HCT116 (cell line): Measurements from ENCODE around the gene SCAF1. TPM values are rescaled to one million over a fixed set of nuclear protein-coding genes. Genes with fewer than 3 reads are reported as not detected.

ENCODE experiments used
- ATAC-seq: fragments of 200-7000 bp; cut with Tn5 transposase; 2 replicates; pipeline ENCODE4 v1.9.1; 2020; ENCODE audit warnings: mild to moderate bottlenecking, moderate library complexity
- BruUV-seq: library from RNA; stranded (reverse); fragments of 400-500 nt; replicated peaks from 2 replicates; lab custom pipeline; 2021; lab: Mats Ljungman, UMichigan
- CTCF ChIA-PET: fragments of 300-600 bp; sonication (Branson Sonifier 250); formaldehyde crosslinking; loops from one replicate; lab custom pipeline; 2021; ENCODE audit warnings: antibody characterized with exemption; lab: Charles Lee
- POLR2A ChIA-PET: fragments of 300-600, 350-600 bp; sonication (Branson Sonifier 250); formaldehyde crosslinking; loops from one replicate; lab custom pipeline; 2021; ENCODE audit warnings: antibody characterized with exemption; lab: Charles Lee
- RAD21 ChIA-PET, 2 experiments: fragments of 300-600 bp; sonication (Branson Sonifier 250); formaldehyde crosslinking; loops; one replicate each; lab custom pipeline; 2023; ENCODE audit warnings: low total read pairs in 2 of 2; ENCODE audit not compliant: uncharacterized antibody in 2 of 2, unreplicated experiment in 2 of 2, low non-redundant PET in 1 of 2; lab: Charles Lee
- DNase-seq: peaks from one replicate; pipeline ENCODE4 v3.0.0-alpha.2; 2010; ENCODE audit warnings: low read depth, low spot score
- H2AFZ ChIP-seq: fragments of 200-600 bp; shearing (Covaris generic), sonication (generic); 2 replicates; pipeline ENCODE4 v1.6.1; 2017; ENCODE audit warnings: low read depth, mixed run types, mixed read lengths, antibody characterized with exemption, low read length; ENCODE audit not compliant: poor library complexity, severe bottlenecking
- H3K27ac ChIP-seq: 2 replicates; pipeline ENCODE4 v1.5.1; 2012; ENCODE audit warnings: low read depth, low read length
- H3K27me3 ChIP-seq: fragments of 200-600 bp; sonication (generic); 2 replicates; pipeline ENCODE4 v1.6.1; 2016; ENCODE audit warnings: mixed run types, low read length, mixed read lengths; ENCODE audit not compliant: insufficient read depth
- H3K36me3 ChIP-seq, 2 experiments: fragments of 200-500 bp in 1 of 2; fragments of 200-600 bp in 1 of 2; sonication (Bioruptor generic) in 1 of 2; sonication (generic) in 1 of 2; 2 replicates each; pipeline versions ENCODE4 v1.5.1 to v1.6.1; 2014 to 2016; ENCODE audit warnings: low read length in 2 of 2, inconsistent platforms in 1 of 2, mixed read lengths in 1 of 2, mixed run types in 1 of 2; ENCODE audit not compliant: insufficient read depth in 2 of 2, control insufficient read depth in 1 of 2
- H3K4me1 ChIP-seq, 2 experiments: fragments of 200-600 bp in 1 of 2; sonication (generic) in 1 of 2; 2 replicates each; pipeline versions ENCODE4 v1.5.1 to v1.6.1; 2012 to 2017; ENCODE audit warnings: low read length in 2 of 2, inconsistent platforms in 1 of 2, mild to moderate bottlenecking in 1 of 2, mixed read lengths in 1 of 2, mixed run types in 1 of 2, moderate library complexity in 1 of 2; ENCODE audit not compliant: insufficient read depth in 2 of 2, control insufficient read depth in 1 of 2
- H3K4me2 ChIP-seq: fragments of 200-600 bp; sonication (generic); 2 replicates; pipeline ENCODE4 v1.6.1; 2017; ENCODE audit warnings: mixed run types, low read length, mixed read lengths
- H3K4me3 ChIP-seq, 2 experiments: fragments of 200-600 bp in 1 of 2; sonication (generic) in 1 of 2; replicated peaks in 1 of 2; 2 replicates each; pipeline ENCODE4 v1.5.1; 2011 to 2016; ENCODE audit warnings: low read length in 2 of 2, control low read depth in 1 of 2, low read depth in 1 of 2, mild to moderate bottlenecking in 1 of 2, mixed read lengths in 1 of 2, mixed run types in 1 of 2
- H3K79me2 ChIP-seq: fragments of 200-600 bp; sonication (generic); 2 replicates; pipeline ENCODE4 v1.6.1; 2017; ENCODE audit warnings: mild to moderate bottlenecking, mixed run types, low read length, moderate library complexity, mixed read lengths; ENCODE audit not compliant: insufficient read depth
- H3K9ac ChIP-seq: fragments of 200-600 bp; sonication (generic); 2 replicates; pipeline ENCODE4 v1.6.1; 2016; ENCODE audit warnings: low read length, mixed read lengths
- H3K9me2 ChIP-seq: fragments of 200-600 bp; sonication (generic), shearing (Covaris generic); 2 replicates; pipeline ENCODE4 v1.6.1; 2017; ENCODE audit warnings: mixed run types, mild to moderate bottlenecking, moderate library complexity; ENCODE audit not compliant: insufficient read depth
- H3K9me3 ChIP-seq, 2 experiments: fragments of 200-500 bp in 1 of 2; fragments of 200-600 bp in 1 of 2; sonication (Bioruptor generic) in 1 of 2; sonication (generic) in 1 of 2; 2 replicates each; pipeline ENCODE4 v1.6.1; 2014 to 2017; ENCODE audit warnings: low read length in 2 of 2, mixed read lengths in 2 of 2, inconsistent platforms in 1 of 2, low read depth in 1 of 2, mild to moderate bottlenecking in 1 of 2, mixed run types in 1 of 2, moderate library complexity in 1 of 2; ENCODE audit not compliant: control insufficient read depth in 1 of 2, insufficient read depth in 1 of 2
- H4K20me1 ChIP-seq: fragments of 200-600 bp; sonication (generic), shearing (Covaris generic); 2 replicates; pipeline ENCODE4 v1.6.1; 2017; ENCODE audit warnings: mixed run types, mild to moderate bottlenecking, moderate library complexity; ENCODE audit not compliant: insufficient read depth
- ATF3 ChIP-seq: IDR thresholded peaks from 2 replicates; pipeline ENCODE4 v1.6.1; 2012
- EGR1 ChIP-seq: IDR thresholded peaks from 2 replicates; pipeline ENCODE4 v1.6.1; 2012; ENCODE audit warnings: low read depth
- ELF1 ChIP-seq: IDR thresholded peaks from 2 replicates; pipeline ENCODE4 v1.6.1; 2012; ENCODE audit warnings: low read depth, borderline replicate concordance
- EZH2phosphoT487 ChIP-seq: fragments of 200-600 bp; IDR thresholded peaks from 2 replicates; pipeline ENCODE4 v1.6.1; 2018; ENCODE audit warnings: antibody characterized with exemption, borderline replicate concordance
- FOSL1 ChIP-seq: IDR thresholded peaks from 2 replicates; pipeline ENCODE4 v1.6.1; 2012; ENCODE audit warnings: low read depth
- JUND ChIP-seq: IDR thresholded peaks from 2 replicates; pipeline ENCODE4 v1.6.1; 2012
- MAX ChIP-seq: IDR thresholded peaks from 2 replicates; pipeline ENCODE4 v1.6.1; 2012
- POLR2A ChIP-seq: IDR thresholded peaks from 2 replicates; pipeline ENCODE4 v1.7.0; 2011; ENCODE audit warnings: borderline replicate concordance; ENCODE audit not compliant: insufficient read depth, insufficient read length; ENCODE audit errors: extremely low read depth
- POLR2AphosphoS5 ChIP-seq: IDR thresholded peaks from 2 replicates; pipeline ENCODE4 v1.6.1; 2011; ENCODE audit warnings: mild to moderate bottlenecking, low read depth, low read length, moderate library complexity
- RAD21 ChIP-seq: IDR thresholded peaks from 2 replicates; pipeline ENCODE4 v1.6.1; 2012; ENCODE audit warnings: low read depth, mild to moderate bottlenecking
- REST ChIP-seq: IDR thresholded peaks from 2 replicates; pipeline ENCODE4 v1.6.1; 2012; ENCODE audit warnings: low read depth
- SIN3A ChIP-seq: IDR thresholded peaks from 2 replicates; pipeline ENCODE4 v1.6.1; 2012; ENCODE audit warnings: low read depth
- SP1 ChIP-seq: IDR thresholded peaks from 2 replicates; pipeline ENCODE4 v1.6.1; 2012; ENCODE audit warnings: low read depth
- SRF ChIP-seq: IDR thresholded peaks from 2 replicates; pipeline ENCODE4 v1.6.1; 2012; ENCODE audit warnings: low read depth
- TCF7L2 ChIP-seq: IDR thresholded peaks from 2 replicates; pipeline ENCODE4 v1.7.0; 2011; ENCODE audit warnings: borderline replicate concordance, inconsistent platforms; ENCODE audit not compliant: insufficient read depth, insufficient read length; ENCODE audit errors: extremely low read depth
- YY1 ChIP-seq: IDR thresholded peaks from 2 replicates; pipeline ENCODE4 v1.6.1; 2011; ENCODE audit warnings: low read length, low read depth, moderate library complexity, mild to moderate bottlenecking; ENCODE audit not compliant: insufficient replicate concordance; ENCODE audit errors: extremely low read depth
- ZBTB33 ChIP-seq: IDR thresholded peaks from 2 replicates; pipeline ENCODE4 v1.6.1; 2011; ENCODE audit warnings: mild to moderate bottlenecking, low read length, moderate library complexity; ENCODE audit not compliant: insufficient replicate concordance; ENCODE audit errors: extremely low read depth
- intact Hi-C: fragments of 100-400 bp; cut with micrococcal nuclease; formaldehyde crosslinking; loops from 2 replicates; pipeline ENCODE4 v1.10.0; 2022
- total RNA-seq: library from RNA; stranded (reverse); gene quantifications from one replicate; pipeline ENCODE4 v1.2.1, GENCODE V29; 2021; ENCODE audit not compliant: unreplicated experiment

The SCAF1 gene
- total RNA-seq, 1 experiment from 2014 or later, result 96.8 TPM

- no peaks in the 10 kb centered on the region for H3K9me2 ChIP-seq
- no peaks in the 10 kb centered on the region for H4K20me1 ChIP-seq
- H3K36me3 ChIP-seq, result peaks cover 0 to 5% of the 10 kb centered on the region in 2 experiments; a peak in 3 of 4 replicates
- BruUV-seq, result no TSS peak
- peaks cover 15 to 40% of the 10 kb centered on the region in 2 experiments for H3K4me1 ChIP-seq
- RAD21 ChIA-PET, result interaction anchor here (1.1 to 1.8 kb wide), 2 partner anchors 36 to 47 kb away, joined by 6 read pairs; partner anchors contain the start of gene PRMT1 (in 1 of the 2)
- POLR2A ChIA-PET, result interaction anchor here (0.7 to 4.7 kb wide), 30 partner anchors 8 to 995 kb away, joined by 3 to 92 read pairs (median 5); partner anchors contain the start of genes ALDH16A1, AP2A1, BCL2L12 and DKKL1
- ATAC-seq (peak; percentile 76), DNase-seq (peak; percentile 99)
- H3K27me3 ChIP-seq, result no peaks in the 10 kb centered on the region
- peaks cover 41% of the 10 kb centered on the region for H3K79me2 ChIP-seq
- no peaks in the 10 kb centered on the region for H3K9me3 ChIP-seq
- CTCF ChIA-PET, result interaction anchor here (0.5 to 2.8 kb wide), 13 partner anchors 24 to 375 kb away, joined by 3 to 23 read pairs (median 4); partner anchors contain the start of gene PRMT1
- H3K4me2 ChIP-seq, result peak within 1 kb of the TSS; percentile 92
- peak within 1 kb of the TSS; percentile 99 for H3K9ac ChIP-seq
- intact Hi-C loops, result loop anchor here (1.0 to 2.0 kb wide), 4 partner anchors 36 to 72 kb away; partner anchors contain the start of genes NOSIP and PRRG2
- TF ChIP-seq ATF3 (no peak), FOSL1 (peak; percentile 83), EGR1 (peak; percentile 64), SRF (peak; percentile 87), REST (no peak), SIN3A (peak; percentile 72), POLR2AphosphoS5 (peak; percentile 86), TCF7L2 (peak; percentile 22), EZH2phosphoT487 (no peak), YY1 (peak; percentile 58), ELF1 (no peak; the same call in 1 of the 2 replicates), ZBTB33 (peak; percentile 74), POLR2A (peak; percentile 71), SP1 (peak; percentile 94), RAD21 (no peak), MAX (peak; percentile 60; the same call in 1 of the 2 replicates), JUND (peak; percentile 82)
- H3K4me3 ChIP-seq, result peak within 1 kb of the TSS; percentile 75 to 92
- H2AFZ ChIP-seq, result no peak within 1 kb of the TSS
- peak within 1 kb of the TSS; percentile 98 for H3K27ac ChIP-seq
Measured at GRCh38 chr19:49640113-49640898, 1.7 kb upstream of the SCAF1 start, which contains the start of gene RRAS. TSS of gene RRAS (minus strand) at chr19:49640143. CDS start at chr19:49640098, 45 bp downstream.
